HG02852 (cell line): ENCODE results near the gene WDR43.
"Not testable (repeated sequence)": the region's sequence is repeated elsewhere in the genome, so short reads cannot be mapped to it uniquely, and the experiment has no call there.

Experiments
- ATAC-seq: cut with Tn5 transposase; IDR thresholded peaks from one replicate; pipeline ENCODE4 v1.9.1; 2021; ENCODE audit warnings: mild to moderate bottlenecking, moderate library complexity; ENCODE audit not compliant: unreplicated experiment

Gene WDR43

DNA sequence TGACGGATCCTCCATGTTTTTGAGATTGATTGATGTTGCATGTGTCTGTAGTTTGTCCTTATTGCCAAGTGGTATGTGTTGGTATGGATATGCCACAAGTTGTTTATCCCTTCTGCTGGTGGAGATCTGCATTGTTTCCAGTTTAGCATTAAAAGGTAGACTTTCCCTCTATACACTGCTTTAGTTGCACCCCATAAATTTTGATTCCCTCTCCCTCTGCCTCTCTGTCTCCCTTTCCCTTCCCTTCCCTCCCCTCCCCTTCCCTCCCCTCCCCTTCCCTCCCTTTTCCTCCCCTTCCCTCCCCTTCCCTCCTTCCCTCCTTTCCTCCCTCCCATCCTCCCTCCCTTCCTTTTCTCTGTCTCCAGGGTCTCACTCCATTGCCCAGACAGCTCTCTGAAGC lies 68.0 kb downstream of the WDR43 start:
- no peak for ATAC-seq

DNA sequence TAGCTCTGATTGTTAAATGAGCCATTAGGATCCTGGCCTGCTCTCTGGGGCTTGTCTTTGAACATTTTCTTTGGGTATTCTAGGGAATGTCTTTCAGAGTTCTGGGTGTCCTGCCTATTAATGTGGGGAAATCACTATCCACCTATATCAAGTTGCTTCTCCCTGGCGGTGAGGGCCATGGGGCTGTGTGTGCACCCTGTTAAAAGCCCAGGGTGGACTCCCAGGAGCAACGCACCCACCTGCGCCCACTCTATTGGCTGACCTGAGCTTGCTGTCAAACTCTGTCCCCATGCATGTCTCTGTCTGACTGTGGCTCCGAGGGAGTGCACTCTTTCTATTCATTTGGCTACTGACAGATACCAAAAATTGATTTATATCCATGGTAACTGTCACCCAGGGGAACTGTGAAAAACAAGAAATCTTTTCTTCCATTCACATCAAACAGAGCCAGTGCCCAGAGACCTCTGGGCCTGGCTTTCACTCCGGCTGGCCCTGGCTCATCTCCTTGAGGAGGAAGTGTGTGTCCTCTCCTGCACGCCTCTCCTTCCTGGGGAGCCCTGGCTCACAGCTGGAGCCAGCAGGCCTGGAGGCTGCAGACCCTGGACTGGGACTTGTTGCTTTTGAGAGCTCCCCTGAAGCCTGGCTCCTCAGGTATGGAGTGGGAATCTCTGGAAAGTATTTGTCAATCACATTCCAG lies 76.1 kb downstream of the WDR43 start:
- ATAC-seq = no peak

DNA sequence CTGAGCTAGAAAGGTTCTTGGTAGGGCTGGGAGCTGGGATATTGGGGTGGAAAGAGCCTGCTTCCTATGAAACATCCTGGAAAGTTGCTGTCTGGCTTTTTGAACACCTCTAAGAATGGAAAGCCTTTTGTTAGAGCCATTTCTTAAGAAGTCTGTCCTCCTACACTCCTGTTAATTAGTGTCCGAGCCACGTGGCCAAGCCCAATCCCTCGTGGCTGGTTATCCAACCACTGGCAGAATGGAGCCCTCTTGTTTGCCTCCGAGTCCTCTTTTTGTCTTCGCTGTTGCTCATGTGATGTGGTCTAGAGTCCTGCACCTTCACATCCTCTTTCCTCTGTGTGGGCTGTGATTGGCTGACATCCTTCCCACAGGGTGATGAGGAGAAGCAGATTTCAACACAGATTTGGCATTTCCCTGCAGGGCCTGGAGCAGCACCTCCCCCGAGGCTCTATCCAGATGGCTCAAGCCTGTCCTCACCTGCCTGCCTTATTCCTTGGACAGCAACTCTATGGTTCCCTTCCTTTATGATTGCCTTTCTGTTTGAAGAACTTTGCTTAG lies 78.4 kb downstream of the WDR43 start:
- no peak for ATAC-seq

DNA sequence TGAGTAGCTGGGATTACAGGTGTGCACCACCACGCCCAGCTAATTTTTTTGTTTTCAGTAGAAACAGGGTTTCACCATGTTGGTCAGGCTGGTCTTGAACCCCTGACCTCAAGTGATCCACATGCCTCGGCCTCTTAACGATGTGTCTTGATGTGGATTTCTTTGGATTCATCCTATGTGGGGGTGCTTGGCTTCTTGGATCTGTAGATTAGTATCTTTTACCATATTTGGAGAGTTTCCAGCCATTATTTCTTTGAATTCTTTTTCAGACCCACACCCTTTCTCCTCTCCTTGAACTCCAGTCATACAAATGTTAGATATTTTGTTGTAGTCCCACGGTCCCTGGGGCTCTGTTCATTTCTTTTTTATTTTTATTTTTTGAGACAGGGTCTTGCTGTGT lies 79.8 kb downstream of the WDR43 start:
- no peak for ATAC-seq

DNA sequence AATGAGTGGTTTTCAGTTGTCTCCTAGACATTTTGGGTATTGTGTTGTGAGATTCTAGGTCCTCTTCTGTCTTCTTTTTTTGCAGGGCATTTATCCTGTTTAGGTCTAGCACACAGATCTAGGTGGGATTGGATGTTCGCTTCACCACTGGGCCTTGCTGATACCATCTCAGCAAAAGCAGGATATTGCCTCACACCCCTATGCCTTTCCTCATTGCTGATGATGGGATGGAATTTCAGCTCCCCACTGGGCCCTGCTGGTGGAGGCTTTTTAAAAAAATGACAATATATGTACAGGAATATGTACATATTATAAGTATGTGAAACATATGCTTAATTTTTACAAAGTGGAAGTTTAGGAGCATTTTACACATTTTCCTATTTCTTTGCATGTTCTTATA lies 81.2 kb downstream of the WDR43 start:
- ATAC-seq = no peak

DNA sequence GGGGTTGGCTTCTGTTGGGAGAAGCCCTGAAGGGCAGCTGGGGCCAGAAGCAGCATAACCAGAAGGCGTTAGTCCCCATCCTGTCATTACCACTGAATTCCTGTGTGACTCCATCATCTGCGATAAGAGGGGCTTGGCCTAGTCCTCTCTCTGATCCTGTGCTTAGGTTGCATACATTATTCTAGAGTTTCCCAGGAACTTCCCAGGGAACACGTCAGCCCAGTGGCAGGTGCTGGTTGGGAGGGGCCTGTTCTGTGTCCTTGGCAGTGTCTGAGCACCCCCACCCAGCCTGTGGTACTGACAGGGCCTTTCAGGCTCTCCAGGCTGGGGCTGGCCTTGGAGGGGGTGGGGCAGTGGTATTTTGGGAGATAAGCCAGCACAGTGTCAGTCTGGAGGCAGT lies 82.1 kb downstream of the WDR43 start:
- ATAC-seq = no peak

DNA sequence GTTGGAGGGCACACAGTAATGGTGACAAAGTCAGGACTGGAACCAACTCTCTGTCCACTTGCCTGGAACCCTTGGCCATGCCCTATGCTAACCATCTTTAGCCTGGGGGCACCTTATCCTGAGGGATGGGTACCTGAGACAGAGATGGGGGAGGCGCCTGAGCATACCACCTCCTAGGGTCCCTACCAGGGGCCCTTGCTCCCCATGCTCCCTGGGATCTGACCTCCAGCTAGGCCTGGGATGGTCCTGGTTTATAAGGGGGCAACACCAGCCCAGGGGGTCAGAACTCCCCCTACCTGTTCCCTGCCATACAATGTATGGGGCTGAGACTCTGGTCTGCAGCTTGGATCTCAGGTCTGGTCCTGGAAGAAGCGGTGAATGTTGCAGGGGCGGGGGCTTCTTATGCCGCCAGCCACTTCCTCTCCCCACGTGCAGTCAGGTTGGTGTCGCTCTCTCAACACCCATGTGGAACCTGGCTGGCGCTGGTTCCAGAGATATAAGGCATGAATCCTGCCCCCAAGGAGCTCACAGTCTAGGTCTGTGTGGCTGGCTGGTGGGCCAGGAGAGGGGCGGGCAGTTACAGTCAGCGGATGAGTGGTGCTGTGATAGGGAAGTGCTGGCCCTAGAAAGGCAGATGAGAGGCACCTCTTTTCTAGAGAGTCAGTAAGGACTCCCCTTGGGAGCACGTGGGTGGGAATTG lies 82.9 kb downstream of the WDR43 start:
- ATAC-seq = no peak

DNA sequence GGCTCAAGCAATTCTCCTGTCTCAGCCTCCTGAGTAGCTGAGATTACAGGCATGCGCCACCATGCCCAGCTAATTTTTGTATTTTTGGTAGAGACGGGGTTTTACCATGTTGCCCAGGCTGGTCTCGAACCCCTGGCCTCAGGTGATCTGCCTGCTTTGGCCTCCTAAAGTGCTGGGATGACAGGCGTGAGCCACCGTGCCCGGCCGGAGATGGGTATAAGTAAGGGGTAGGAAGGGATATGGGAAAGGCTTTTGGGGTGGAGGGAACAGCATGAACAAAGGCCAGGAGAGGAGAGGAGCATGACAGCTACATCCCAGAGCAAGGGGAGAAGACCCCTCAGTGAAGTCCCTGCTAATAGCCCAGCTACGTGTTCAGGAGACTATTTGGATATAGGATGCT lies 83.5 kb downstream of the WDR43 start:
- ATAC-seq = not testable (repeated sequence)

DNA sequence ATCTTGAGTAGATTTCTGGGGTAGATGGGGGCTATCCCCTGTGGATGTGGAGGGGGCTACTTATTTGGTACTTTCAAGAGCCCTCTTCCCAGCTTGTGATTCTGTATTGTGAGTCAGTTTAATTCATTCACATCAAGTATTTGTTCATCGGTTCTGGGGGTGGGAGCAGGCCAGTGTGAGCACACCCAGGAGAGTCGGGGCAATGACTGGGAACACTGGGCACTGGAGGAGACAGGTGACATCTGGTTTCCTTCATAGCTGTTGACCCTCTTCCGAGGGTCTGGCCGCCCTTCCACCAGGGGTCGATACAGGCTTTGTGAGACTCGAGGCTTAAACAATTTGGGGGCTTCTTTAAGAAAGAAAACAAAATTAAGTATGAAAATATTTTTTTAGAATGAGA lies 84.1 kb downstream of the WDR43 start:
- no peak for ATAC-seq

DNA sequence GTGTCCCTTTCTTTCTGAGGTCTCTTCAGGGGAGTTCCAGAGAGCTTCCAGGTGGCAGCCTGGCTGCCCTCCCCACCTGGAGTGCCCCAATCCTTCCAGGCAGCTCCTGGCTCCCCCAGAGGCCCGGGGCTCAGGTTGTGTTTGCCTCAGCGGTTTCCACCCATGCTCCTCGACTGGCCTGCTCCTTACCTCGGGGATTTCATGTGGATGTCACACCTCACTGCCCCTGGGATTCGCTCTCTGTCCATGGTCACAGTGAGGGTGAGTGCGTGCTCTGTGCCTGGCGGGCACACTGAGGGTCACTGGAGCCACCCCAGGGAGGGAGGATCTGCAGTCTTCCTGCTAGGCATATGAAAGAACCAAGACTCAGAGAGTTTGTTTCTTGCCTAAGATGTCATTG lies 84.6 kb downstream of the WDR43 start:
- no peak for ATAC-seq

DNA sequence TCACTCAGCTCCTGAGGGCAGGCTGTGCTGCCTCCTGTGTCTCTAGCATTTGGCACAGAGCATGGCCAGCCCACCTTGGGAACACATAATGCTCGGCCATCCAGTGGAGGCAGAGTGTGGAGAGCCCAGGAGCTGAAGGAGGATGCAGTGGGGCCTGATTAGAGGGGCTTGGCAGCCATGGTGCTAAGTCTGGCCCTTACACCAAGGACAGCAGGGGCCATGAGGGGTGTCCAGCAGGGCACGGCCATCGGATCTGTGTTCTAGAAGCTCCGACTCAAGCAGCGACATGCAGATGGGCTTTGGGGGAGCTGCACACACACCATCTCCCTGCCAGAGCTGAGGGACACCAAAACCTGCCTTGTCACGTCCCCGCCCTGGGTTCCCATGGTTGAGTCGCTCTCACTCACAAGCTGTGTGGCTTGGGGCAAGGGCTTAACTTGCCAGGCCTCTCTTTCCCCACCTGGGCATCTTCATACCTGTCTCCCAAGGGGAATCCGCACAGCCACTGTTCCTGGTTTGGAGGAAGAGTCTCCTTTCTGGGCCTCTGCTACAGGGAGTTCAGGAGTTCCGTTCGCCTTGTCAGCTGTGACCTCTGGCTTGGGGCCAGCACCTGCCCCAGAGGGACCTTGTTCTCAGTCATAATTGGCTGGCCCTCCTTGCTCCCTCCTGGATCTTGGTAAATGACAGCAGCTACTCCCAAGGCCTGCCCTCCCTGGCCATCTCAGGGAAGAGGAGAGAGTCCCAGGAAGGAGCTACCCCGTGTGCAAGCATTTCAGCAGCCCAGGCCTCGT lies 85.3 kb downstream of the WDR43 start:
- ATAC-seq = no peak

DNA sequence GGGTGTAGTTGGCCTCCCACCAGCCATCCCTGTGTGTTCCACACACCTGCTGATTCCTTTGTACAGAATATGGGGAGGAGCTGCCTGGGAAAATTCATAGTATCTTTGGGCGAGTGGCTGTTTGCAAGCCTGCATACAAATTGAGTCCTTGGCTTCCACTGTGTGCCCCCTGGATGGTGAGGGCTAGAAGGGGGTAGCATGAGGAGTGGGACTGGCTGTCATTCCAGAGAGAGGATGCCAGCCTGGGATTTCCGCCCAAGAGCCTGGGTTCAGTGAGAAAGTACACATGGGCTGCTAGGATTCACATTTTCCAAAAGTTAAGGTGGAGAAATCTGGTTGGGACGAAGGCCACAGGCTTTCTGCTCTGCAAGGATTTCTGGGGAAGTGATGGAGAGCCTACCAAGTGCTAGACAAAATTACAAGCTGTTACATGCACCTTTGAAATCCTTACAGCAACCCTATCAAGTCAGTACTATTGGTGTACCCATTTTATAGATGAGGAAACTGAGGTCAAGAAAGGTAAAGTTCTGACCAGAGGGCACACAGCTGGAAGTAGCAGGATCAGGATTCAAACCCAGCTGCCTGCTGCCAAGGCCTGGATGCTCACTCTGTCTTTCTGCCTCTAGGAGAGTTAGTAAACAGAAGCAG lies 86.0 kb downstream of the WDR43 start:
- no peak for ATAC-seq

DNA sequence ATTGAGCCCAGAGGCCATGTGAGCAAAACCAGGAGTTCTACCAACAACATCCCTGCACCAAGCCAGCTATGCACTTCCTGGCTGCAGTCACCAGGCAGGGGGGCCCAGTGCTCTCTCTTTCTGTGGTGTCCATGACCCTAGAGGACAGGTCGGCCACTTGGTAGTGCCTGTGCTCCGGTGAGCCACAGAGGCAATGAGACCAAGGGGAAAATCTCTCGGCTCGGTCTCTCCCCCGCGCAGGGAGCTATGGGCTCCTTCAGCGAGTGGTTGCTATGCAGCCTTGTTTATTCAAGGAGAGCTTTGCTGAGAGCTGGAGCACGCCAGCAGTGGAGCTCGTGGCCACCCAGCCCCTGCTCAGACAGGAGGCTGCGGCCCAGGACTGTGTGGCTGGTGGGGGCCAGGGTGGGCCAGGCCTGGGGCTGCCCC lies 86.6 kb downstream of the WDR43 start, which contains the start of gene TOGARAM2:
TOGARAM2 (plus strand) TSS at position 283 of the 426 bp plus-strand sequence. CDS start 13,537 bp downstream, outside the sequence.
- no peak for ATAC-seq

DNA sequence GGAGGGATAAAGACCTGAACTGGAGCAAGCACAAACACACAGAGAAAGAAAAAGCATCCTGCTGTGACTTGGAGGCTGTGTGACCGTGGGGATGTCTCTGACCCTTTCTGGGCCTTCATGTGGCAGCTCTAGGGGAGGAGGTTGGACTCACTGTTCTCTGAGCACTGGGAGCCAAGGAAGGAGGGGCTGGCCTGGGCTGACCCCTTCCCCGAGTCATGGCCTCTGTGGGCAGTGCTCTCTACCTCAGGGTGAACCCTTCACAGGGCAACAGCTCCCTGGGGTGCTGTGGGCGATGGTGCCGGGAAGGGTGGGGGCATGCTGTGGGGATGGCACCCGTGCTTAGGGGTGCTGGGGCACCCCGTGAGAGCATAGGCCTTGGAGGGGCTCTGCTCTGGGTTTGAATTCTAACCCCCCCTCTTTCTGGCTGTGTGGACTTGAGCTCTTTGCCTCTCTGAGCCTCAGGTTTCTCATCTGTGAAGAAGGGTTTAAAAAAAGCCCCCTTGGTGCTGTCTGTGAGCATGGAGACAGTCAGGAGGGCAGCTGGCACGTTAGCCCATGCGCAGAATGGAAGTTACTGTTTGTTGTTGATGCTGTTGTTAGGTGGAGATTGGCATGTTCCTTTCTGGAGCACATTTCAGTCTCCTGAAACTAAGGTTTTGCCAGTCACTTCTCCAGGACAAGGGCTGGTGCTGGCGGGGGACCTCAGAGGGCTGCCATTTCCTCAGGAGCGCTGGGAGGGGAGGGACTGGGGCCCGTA lies 87.3 kb downstream of the WDR43 start:
- no peak for ATAC-seq

DNA sequence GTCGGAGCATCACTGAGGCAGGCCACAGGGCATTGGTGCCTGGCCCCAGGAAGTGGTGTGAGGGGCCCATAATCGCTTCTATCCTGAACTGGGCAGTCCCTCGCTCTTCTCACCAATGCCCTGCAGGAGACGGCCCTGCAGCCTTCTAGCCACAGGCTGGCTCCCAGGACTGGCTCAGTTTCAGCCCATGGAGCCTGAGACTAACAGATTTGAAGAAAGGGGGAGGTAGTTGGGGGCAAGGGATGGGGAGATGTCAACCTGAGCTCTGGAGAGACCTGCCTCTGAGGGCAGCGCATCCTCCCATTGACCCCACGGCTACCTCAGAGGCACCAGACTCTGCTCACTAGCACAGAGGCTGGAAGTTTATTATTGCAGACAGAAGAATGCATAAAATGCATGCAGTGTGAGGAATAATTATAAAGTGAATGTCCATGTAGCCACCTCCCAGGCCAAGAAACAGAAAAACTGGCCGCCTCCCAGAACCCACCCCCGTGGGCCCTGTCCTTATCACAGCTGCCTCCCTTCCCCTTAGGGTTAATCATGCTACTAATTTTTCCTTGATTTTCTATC lies 88.0 kb downstream of the WDR43 start:
- ATAC-seq = no peak

DNA sequence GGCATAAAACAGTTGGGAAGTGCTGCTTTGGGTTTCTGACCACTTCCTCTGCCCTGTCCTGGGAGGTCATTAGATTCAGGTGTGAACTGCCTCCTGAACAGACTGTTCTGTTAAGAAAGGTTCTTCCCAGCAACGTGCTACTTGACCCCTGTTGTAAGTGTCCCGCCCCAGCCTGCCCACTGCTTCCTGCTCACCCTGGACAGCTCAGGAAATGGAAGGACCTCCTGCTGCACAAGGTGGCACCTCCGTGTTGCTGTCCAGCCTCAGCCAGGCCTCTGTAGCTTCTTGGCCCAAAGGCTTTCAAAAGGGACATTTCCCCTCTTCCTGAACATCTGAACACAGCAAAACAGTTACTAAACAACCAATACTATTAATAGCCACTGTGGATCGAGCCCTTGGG lies 92.0 kb downstream of the WDR43 start:
- no peak for ATAC-seq

DNA sequence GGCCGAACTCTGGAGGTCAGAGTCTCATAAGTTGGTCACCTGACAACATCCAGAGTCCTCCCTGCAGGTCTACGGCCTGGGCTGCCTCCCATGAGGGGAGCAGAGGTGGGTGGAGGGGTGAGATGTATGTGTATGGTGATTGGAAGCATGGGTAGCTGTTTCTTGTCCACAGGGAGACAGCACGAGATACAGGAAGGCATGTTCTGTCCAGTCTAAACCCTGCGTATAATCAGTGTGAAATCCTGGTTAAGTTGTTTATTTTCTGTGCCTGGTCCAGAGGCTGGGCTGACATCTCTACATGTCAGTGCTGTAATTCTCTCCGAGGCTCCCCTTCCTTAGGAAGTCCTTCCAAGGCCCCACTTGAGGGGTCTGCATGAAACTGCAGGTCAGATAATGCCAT lies 95.5 kb downstream of the WDR43 start:
- no peak for ATAC-seq

DNA sequence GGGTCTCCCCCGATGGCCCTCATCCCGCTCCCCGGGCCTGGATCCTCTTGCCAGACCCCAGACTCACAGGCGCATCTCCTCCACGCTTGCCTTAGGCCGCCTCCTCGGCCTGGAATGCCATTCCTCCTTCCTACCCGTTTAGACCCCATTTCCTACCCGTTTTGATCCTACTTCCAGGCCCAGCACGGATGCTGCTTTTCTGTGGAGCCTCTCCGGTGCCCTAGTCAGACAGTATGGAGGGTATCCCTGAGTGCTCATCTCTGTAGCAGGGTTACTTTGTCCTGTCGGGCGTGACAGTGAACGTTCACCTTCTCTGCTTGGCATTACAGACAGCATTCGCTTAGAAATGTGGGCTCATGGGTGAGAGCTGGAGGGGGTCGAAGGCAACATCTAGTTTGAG lies 96.0 kb downstream of the WDR43 start:
- no peak for ATAC-seq

DNA sequence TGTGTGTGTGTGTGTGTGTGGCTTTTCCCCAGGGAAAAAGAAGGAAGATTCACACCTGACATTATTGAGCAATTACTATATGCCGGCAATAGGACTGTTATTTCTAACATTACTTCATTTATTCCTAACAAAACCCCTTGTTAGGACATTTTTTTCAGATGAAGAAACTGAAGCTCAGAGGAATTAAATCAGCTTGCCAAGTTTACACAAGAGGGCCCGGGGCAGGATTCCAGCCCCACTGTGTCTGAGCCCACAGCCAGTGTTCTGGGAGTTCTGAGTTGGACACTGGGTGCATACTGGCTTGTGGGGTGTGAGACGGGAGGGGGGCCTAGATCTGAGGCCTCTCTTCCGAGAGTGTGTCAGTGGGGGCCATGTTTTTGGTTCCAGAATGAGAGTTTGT lies 96.6 kb downstream of the WDR43 start:
- no peak for ATAC-seq

DNA sequence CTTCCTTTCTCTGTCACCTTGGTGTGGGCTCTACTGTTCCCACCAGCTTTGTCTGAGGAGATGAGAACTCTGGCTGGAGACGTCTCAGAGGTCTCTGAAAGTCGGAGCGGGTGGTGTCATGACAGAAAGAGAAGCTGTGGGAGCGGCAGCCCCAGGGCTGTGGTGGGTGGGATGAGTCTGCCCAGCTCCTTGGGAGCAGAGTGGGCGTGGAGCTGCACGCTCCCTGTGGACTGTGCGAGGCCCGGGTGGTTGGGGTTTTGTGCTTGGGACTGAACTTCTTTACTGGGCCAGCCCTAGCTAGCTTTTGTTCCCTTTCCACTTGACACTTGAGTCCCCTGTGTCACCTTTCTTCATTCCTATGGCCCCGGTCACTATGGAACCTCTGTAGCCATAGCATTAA lies 97.0 kb downstream of the WDR43 start:
- no peak for ATAC-seq
